Stimulated activated CD8-positive, alpha-beta memory T cell treated with anti-CD3 and anti-CD28 coated beads, Interleukin-12 subunit alpha, Interleukin-12 subunit beta, amount 100 ng/mL, for 24 hours (primary cell): ENCODE data around the gene GFPT1.
"Not testable (repeated sequence)": the region's sequence is repeated elsewhere in the genome, so short reads cannot be mapped to it uniquely, and the experiment has no call there.

ENCODE experiments used
- DNase-seq: peaks from one replicate; pipeline ENCODE4 v3.0.0-alpha.2; 2020; ENCODE audit errors: extremely low read depth

The GFPT1 gene

GRCh38 chr2:69386789-69387734 lies at the start of gene GFPT1:
Gene GFPT1 (minus strand): TSS chr2:69387227. CDS start chr2:69387071, 156 bp downstream.
- DNase-seq: peak; percentile 82

GRCh38 chr2:69436596-69436937 lies 49.5 kb upstream of the GFPT1 start:
- DNase-seq: no peak

GRCh38 chr2:69434753-69435152 lies 47.7 kb upstream of the GFPT1 start:
- DNase-seq: no peak

- no peak for DNase-seq
Measured at GRCh38 chr2:69429491-69430183, 42.6 kb upstream of the GFPT1 start.

- DNase-seq: no peak
Measured at GRCh38 chr2:69428981-69429380, 42.0 kb upstream of the GFPT1 start.

- no peak for DNase-seq
Measured at GRCh38 chr2:69424419-69424818, 37.4 kb upstream of the GFPT1 start.

GRCh38 chr2:69422198-69422597 lies 35.2 kb upstream of the GFPT1 start:
- no peak for DNase-seq

- not testable (repeated sequence) for DNase-seq
Measured at GRCh38 chr2:69419111-69419510, 32.1 kb upstream of the GFPT1 start.

GRCh38 chr2:69416147-69416546 lies 29.1 kb upstream of the GFPT1 start:
- DNase-seq: no peak

GRCh38 chr2:69411120-69411519 lies 24.1 kb upstream of the GFPT1 start:
- no peak for DNase-seq

- DNase-seq: no peak
Measured at GRCh38 chr2:69405306-69405705, 18.3 kb upstream of the GFPT1 start.

- DNase-seq: no peak
Measured at GRCh38 chr2:69400121-69400520, 13.1 kb upstream of the GFPT1 start.

- no peak for DNase-seq
Measured at GRCh38 chr2:69397234-69397633, 10.2 kb upstream of the GFPT1 start.

- no peak for DNase-seq
Measured at GRCh38 chr2:69395866-69396265, 8.8 kb upstream of the GFPT1 start.

GRCh38 chr2:69393963-69394362 lies 6.9 kb upstream of the GFPT1 start:
- DNase-seq: no peak

GRCh38 chr2:69390471-69390870 lies 3.4 kb upstream of the GFPT1 start:
- DNase-seq: no peak

GRCh38 chr2:69390001-69390400 lies 3.0 kb upstream of the GFPT1 start:
- DNase-seq: no peak

GRCh38 chr2:69389271-69389670 lies 2.2 kb upstream of the GFPT1 start:
- no peak for DNase-seq

GRCh38 chr2:69387770-69388481 lies 899 bp upstream of the GFPT1 start:
- no peak for DNase-seq

GRCh38 chr2:69386360-69386759 lies 667 bp downstream of the GFPT1 start:
- DNase-seq: no peak

- no peak for DNase-seq
Measured at GRCh38 chr2:69385443-69386151, 1.4 kb downstream of the GFPT1 start.

- no peak for DNase-seq
Measured at GRCh38 chr2:69384618-69385081, 2.4 kb downstream of the GFPT1 start.
